WTC11 (cell line): ENCODE data around the gene NRXN3. TPM values are rescaled to one million over a fixed set of nuclear protein-coding genes. Genes with fewer than 3 reads are reported as not detected.
"Not testable (repeated sequence)": the region's sequence is repeated elsewhere in the genome, so short reads cannot be mapped to it uniquely, and the experiment has no call there.

Experiments used
- ATAC-seq: fragments of 200-7000 bp; cut with Tn5 transposase; 2 replicates; pipeline ENCODE4 v1.10.0; 2021; ENCODE audit warnings: mild to moderate bottlenecking, moderate library complexity
- CTCF ChIA-PET: fragments of 300-600 bp; sonication (Branson Sonifier 250); formaldehyde crosslinking; loops from one replicate; lab custom pipeline; 2021; ENCODE audit warnings: antibody characterized with exemption; lab: Charles Lee
- POLR2A ChIA-PET: fragments of 350-600 bp; sonication (Branson Sonifier 250); formaldehyde crosslinking; loops from one replicate; lab custom pipeline; 2021; ENCODE audit warnings: antibody characterized with exemption; lab: Charles Lee
- DNase-seq: peaks from one replicate; pipeline ENCODE4 v3.0.0; 2021; ENCODE audit warnings: low spot score
- H3K27ac Mint-ChIP-seq: 2 replicates; pipeline ENCODE4 v1.8.0; 2021; ENCODE audit warnings: mixed read lengths
- H3K27me3 Mint-ChIP-seq: 2 replicates; pipeline ENCODE4 v1.8.0; 2021; ENCODE audit warnings: low read depth, mild to moderate bottlenecking, moderate library complexity, mixed read lengths
- H3K36me3 Mint-ChIP-seq: 2 replicates; pipeline ENCODE4 v1.8.0; 2021; ENCODE audit warnings: mixed read lengths
- H3K4me1 Mint-ChIP-seq: 2 replicates; pipeline ENCODE4 v1.8.0; 2022; ENCODE audit warnings: mixed read lengths
- H3K4me3 Mint-ChIP-seq: 2 replicates; pipeline ENCODE4 v1.8.0; 2021; ENCODE audit warnings: mild to moderate bottlenecking, moderate library complexity, mixed read lengths
- H3K9me3 Mint-ChIP-seq: 2 replicates; pipeline ENCODE4 v1.8.0; 2021; ENCODE audit warnings: mixed read lengths
- CBFB ChIP-seq: sonication (generic); formaldehyde crosslinking; IDR thresholded peaks from 2 replicates; pipeline ENCODE4 v1.8.1; 2022; ENCODE audit warnings: mild to moderate bottlenecking, low read depth, missing genetic modification reagents
- CREB1 ChIP-seq: sonication (generic); formaldehyde crosslinking; IDR thresholded peaks from 2 replicates; pipeline ENCODE4 v1.8.0; 2023; ENCODE audit warnings: mild to moderate bottlenecking, missing genetic modification reagents
- CTCF ChIP-seq: fragments of 200-600 bp; IDR thresholded peaks from 2 replicates; pipeline ENCODE4 v1.8.0; 2022; ENCODE audit warnings: antibody characterized with exemption
- GTF2I ChIP-seq: fragments of 250-450 bp; sonication (Bioruptor Pico); conservative IDR thresholded peaks from 2 replicates; pipeline ENCODE4 v1.4.0; 2021; ENCODE audit warnings: mild to moderate bottlenecking
- IRF1 ChIP-seq: sonication (generic); formaldehyde crosslinking; IDR thresholded peaks from 2 replicates; pipeline ENCODE4 v1.8.0; 2023; ENCODE audit warnings: missing genetic modification reagents
- SMAD4 ChIP-seq: sonication (generic); formaldehyde crosslinking; IDR thresholded peaks from 2 replicates; pipeline ENCODE4 v1.8.0; 2022; ENCODE audit warnings: mild to moderate bottlenecking, missing genetic modification reagents
- SOX15 ChIP-seq: fragments of 250-450 bp; sonication (Bioruptor Pico); IDR thresholded peaks from 2 replicates; pipeline ENCODE4 v1.9.0; 2021; ENCODE audit warnings: mild to moderate bottlenecking
- TP53 ChIP-seq: sonication (generic); formaldehyde crosslinking; IDR thresholded peaks from 2 replicates; pipeline ENCODE4 v1.8.1; 2023; ENCODE audit warnings: mild to moderate bottlenecking, missing genetic modification reagents
- ZMAT4 ChIP-seq: fragments of 250-450 bp; sonication (Bioruptor Pico); IDR thresholded peaks from 2 replicates; pipeline ENCODE4 v1.9.0; 2021; ENCODE audit warnings: mild to moderate bottlenecking
- ZNF121 ChIP-seq: sonication (generic); formaldehyde crosslinking; IDR thresholded peaks from 2 replicates; pipeline ENCODE4 v1.8.0; 2023; ENCODE audit warnings: missing genetic modification reagents
- ZNF263 ChIP-seq: sonication (generic); formaldehyde crosslinking; IDR thresholded peaks from 2 replicates; pipeline ENCODE4 v1.8.1; 2022; ENCODE audit warnings: low read depth, mild to moderate bottlenecking, moderate library complexity, missing genetic modification reagents
- ZNF512 ChIP-seq: sonication (generic); formaldehyde crosslinking; IDR thresholded peaks from 2 replicates; pipeline ENCODE4 v1.8.1; 2022; ENCODE audit warnings: missing genetic modification reagents, borderline replicate concordance
- total RNA-seq: library from RNA; stranded (reverse); gene quantifications from 3 replicates; pipeline ENCODE4 v1.2.3, GENCODE V29; 2021
- TF ChIP-seq, protein P1 (sequence below): sonication (generic); formaldehyde crosslinking; IDR thresholded peaks from 2 replicates; pipeline ENCODE4 v1.8.1; 2022; ENCODE audit warnings: low read depth, mild to moderate bottlenecking, moderate library complexity, missing genetic modification reagents, borderline replicate concordance
- TF ChIP-seq, protein P2 (sequence below): sonication (generic); formaldehyde crosslinking; IDR thresholded peaks from 2 replicates; pipeline ENCODE4 v1.8.1; 2023; ENCODE audit warnings: mild to moderate bottlenecking, missing genetic modification reagents, moderate library complexity
- TF ChIP-seq, protein P3 (sequence below): fragments of 250-450 bp; sonication (Bioruptor Pico); conservative IDR thresholded peaks from 2 replicates; pipeline ENCODE4 v1.9.0; 2021; ENCODE audit warnings: mild to moderate bottlenecking
- TF ChIP-seq, protein P4 (sequence below): sonication (generic); formaldehyde crosslinking; IDR thresholded peaks from 2 replicates; pipeline ENCODE4 v1.8.0; 2022; ENCODE audit warnings: mild to moderate bottlenecking, missing genetic modification reagents
- TF ChIP-seq, protein P5 (sequence below): sonication (generic); formaldehyde crosslinking; IDR thresholded peaks from 2 replicates; pipeline ENCODE4 v1.8.1; 2022; ENCODE audit warnings: low read depth, missing genetic modification reagents, borderline replicate concordance

Gene NRXN3
- total RNA-seq, 1 experiment from 2014 or later: 3.0 TPM

DNA sequence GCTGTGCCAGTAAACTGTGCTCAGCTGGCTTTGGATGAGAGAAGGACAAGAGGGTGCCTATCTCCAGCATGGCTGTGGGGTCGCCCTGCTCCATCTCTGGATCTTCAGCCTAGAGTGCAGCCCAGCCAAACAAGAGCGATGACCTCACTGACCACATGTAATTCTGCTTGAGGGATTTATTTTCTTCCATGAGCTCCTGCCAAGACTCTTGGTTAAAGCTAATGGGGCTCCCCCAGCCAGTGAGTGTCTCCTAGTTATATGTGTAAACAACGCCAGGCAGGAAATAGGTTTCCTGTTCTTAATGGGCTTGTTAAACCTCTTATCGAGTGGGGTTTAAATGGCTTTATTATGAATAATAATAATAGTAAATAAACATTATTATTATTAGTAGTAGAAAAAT, 397.2 kb downstream of the NRXN3 start:
- Mint-ChIP-seq H3K27me3 (no peaks in the 10 kb centered on the region), H3K36me3 (peaks cover 2% of the 10 kb centered on the region; the same call in 1 of the 2 replicates), H3K27ac (no peak overlapping the region), H3K9me3 (peaks cover 3% of the 10 kb centered on the region), H3K4me3 (no peak overlapping the region), H3K4me1 (peaks cover 11% of the 10 kb centered on the region)
- ATAC-seq: no peak
- DNase-seq: no peak
- ChIA-PET CTCF (interaction anchor here (1.0 to 3.6 kb wide), 10 partner anchors 14 to 385 kb away, joined by 3 to 88 read pairs (median 8); no protein-coding TSS in a partner anchor), POLR2A (no interaction called here)
- TF ChIP-seq, protein P1, sequence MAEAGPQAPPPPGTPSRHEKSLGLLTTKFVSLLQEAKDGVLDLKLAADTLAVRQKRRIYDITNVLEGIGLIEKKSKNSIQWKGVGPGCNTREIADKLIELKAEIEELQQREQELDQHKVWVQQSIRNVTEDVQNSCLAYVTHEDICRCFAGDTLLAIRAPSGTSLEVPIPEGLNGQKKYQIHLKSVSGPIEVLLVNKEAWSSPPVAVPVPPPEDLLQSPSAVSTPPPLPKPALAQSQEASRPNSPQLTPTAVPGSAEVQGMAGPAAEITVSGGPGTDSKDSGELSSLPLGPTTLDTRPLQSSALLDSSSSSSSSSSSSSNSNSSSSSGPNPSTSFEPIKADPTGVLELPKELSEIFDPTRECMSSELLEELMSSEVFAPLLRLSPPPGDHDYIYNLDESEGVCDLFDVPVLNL (CRISPR knock-in tag): no peak
- TF ChIP-seq, protein P2, sequence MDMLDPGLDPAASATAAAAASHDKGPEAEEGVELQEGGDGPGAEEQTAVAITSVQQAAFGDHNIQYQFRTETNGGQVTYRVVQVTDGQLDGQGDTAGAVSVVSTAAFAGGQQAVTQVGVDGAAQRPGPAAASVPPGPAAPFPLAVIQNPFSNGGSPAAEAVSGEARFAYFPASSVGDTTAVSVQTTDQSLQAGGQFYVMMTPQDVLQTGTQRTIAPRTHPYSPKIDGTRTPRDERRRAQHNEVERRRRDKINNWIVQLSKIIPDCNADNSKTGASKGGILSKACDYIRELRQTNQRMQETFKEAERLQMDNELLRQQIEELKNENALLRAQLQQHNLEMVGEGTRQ (CRISPR knock-in tag): no peak
- TF ChIP-seq CBFB (CRISPR knock-in tag) (no peak), IRF1 (CRISPR knock-in tag) (no peak), SOX15 (CRISPR knock-in tag) (no peak), CREB1 (CRISPR knock-in tag) (no peak), ZMAT4 (CRISPR knock-in tag) (no peak), CTCF (no peak), TP53 (CRISPR knock-in tag) (no peak), ZNF263 (CRISPR knock-in tag) (no peak)
- TF ChIP-seq, protein P3, sequence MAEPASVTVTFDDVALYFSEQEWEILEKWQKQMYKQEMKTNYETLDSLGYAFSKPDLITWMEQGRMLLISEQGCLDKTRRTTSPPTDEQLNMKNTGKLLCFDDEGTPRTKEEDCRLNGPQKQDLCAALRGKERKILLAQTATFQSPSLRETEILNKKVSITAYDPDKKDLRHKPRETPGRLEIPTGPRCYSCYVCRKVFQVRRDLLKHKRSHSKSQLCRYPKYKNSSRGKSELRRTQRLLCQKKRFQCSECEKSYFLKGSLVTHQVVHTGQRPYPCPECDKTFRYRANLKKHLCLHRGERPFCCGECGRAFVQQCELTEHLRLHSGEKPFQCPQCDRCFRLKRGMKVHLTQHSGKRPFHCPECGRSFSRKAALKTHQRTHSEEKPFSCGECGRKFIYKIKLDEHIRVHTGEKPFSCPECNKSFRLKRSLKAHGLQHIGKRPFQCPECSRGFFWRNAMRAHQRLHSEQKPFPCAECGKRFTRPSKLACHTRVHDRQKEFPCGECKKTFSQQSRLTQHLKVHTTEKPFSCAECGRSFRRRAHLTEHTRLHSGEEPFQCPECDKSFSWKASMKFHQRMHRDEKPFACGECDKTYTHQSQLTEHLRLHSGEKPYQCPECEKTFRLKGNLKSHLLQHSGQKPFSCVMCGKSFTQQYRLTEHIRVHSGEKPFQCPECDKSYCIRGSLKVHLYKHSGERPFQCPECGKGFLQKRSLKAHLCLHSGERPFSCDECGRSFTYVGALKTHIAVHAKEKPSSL: no peak

GRCh38 chr14:78573736-78574135, 403.6 kb downstream of the NRXN3 start:
- H3K27me3 Mint-ChIP-seq, H3K4me3 Mint-ChIP-seq, POLR2A ChIA-PET, H3K27ac Mint-ChIP-seq, ATAC-seq, H3K4me1 Mint-ChIP-seq, CTCF ChIA-PET, DNase-seq: not testable (repeated sequence)
- H3K36me3 Mint-ChIP-seq: peaks cover 33% of the 10 kb centered on the region
- peaks cover 48% of the 10 kb centered on the region for H3K9me3 Mint-ChIP-seq

DNA sequence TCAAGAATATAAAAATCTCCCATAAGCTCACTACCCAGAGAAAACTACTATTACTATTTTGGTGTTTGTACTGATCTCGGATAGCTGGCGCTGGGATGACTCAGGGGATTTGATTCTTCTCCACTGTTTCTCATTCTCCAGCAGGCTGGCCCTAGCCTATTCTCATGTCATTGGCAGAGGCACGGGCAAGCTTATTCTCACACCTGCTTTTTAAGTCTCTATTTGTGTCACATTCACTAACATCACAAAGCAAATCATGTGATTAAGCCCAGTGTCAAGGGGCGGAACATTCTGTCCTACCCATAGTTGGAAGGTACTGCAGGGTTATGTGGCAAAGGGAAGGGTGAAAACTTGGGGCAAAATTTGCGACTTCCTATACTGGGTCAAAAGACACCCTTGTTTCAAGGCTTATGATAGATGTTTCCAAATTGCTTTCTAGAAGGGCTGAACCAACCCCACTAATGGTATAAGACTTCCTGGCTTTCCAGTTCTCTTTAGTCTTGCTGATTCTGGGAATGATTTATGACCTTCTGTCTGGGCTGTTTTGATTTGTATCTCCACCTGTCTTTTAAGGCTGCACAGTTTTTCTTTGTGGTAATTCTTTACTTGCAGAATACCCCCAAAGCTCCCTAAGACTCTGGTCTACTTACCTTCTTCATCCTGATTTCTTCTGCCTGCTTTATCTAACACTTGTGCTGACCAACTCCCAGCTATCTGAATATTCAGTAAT, 406.4 kb downstream of the NRXN3 start:
- Mint-ChIP-seq H3K4me3 (no peak overlapping the region), H3K27ac (no peak overlapping the region), H3K9me3 (peaks cover 48% of the 10 kb centered on the region), H3K4me1 (no peaks in the 10 kb centered on the region), H3K27me3 (no peaks in the 10 kb centered on the region; the same call in none of the 2 replicates), H3K36me3 (peaks cover 33% of the 10 kb centered on the region)
- DNase-seq: no peak
- POLR2A ChIA-PET: no interaction called here
- CTCF ChIA-PET: interaction anchor here (2.0 kb wide), 1 partner anchor 10 kb away, joined by 6 read pairs; no protein-coding TSS in a partner anchor
- no peak for ATAC-seq
- TF ChIP-seq ZNF512 (CRISPR knock-in tag) (no peak), ZNF121 (no peak), SMAD4 (CRISPR knock-in tag) (no peak), GTF2I (CRISPR knock-in tag) (no peak), TP53 (CRISPR knock-in tag) (no peak)
- TF ChIP-seq, protein P2 (CRISPR knock-in tag): no peak
- TF ChIP-seq, protein P4, sequence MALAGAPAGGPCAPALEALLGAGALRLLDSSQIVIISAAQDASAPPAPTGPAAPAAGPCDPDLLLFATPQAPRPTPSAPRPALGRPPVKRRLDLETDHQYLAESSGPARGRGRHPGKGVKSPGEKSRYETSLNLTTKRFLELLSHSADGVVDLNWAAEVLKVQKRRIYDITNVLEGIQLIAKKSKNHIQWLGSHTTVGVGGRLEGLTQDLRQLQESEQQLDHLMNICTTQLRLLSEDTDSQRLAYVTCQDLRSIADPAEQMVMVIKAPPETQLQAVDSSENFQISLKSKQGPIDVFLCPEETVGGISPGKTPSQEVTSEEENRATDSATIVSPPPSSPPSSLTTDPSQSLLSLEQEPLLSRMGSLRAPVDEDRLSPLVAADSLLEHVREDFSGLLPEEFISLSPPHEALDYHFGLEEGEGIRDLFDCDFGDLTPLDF (CRISPR knock-in tag): no peak
- TF ChIP-seq, protein P5, sequence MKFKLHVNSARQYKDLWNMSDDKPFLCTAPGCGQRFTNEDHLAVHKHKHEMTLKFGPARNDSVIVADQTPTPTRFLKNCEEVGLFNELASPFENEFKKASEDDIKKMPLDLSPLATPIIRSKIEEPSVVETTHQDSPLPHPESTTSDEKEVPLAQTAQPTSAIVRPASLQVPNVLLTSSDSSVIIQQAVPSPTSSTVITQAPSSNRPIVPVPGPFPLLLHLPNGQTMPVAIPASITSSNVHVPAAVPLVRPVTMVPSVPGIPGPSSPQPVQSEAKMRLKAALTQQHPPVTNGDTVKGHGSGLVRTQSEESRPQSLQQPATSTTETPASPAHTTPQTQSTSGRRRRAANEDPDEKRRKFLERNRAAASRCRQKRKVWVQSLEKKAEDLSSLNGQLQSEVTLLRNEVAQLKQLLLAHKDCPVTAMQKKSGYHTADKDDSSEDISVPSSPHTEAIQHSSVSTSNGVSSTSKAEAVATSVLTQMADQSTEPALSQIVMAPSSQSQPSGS (CRISPR knock-in tag): no peak
